Kidney (tissue), 14 donors: ENCODE data around the gene CALN1. TPM values are rescaled to one million over a fixed set of nuclear protein-coding genes. Genes with fewer than 3 reads are reported as not detected.
"Not testable (repeated sequence)": the region's sequence is repeated elsewhere in the genome, so short reads cannot be mapped to it uniquely, and the experiment has no call there.

Experiments
- DNase-seq, 5 donors: peaks; one replicate each; pipeline ENCODE4 v3.0.0-alpha.2; 2013 to 2020
- FAIRE-seq: peaks from 2 replicates; lab custom pipeline; 2012; peaks lifted over from hg19 to GRCh38; lab: Jason Lieb, UNC
- H3K27ac ChIP-seq, 2 donors: one replicate each; pipeline ENCODE4 v1.7.0; 2013; ENCODE audit warnings: low read depth in 2 of 2, low read length in 2 of 2, inconsistent platforms in 1 of 2
- H3K27me3 ChIP-seq: one replicate; pipeline ENCODE4 v1.7.1; 2013; ENCODE audit warnings: low read length, inconsistent platforms; ENCODE audit not compliant: control insufficient read depth, insufficient read depth
- H3K36me3 ChIP-seq, 3 donors: one replicate each; pipeline versions ENCODE4 v1.7.0 to v1.7.1; 2013; ENCODE audit warnings: low read length in 3 of 3, control low read depth in 1 of 3, inconsistent platforms in 1 of 3; ENCODE audit not compliant: insufficient read depth in 3 of 3, control insufficient read depth in 2 of 3
- H3K4me1 ChIP-seq, 3 donors: one replicate each; pipeline versions ENCODE4 v1.7.0 to v1.7.1; 2013; ENCODE audit warnings: low read length in 3 of 3, inconsistent platforms in 1 of 3, low read depth in 1 of 3; ENCODE audit not compliant: control insufficient read depth in 2 of 3, insufficient read depth in 2 of 3
- H3K4me3 ChIP-seq, 3 donors: one replicate each; pipeline versions ENCODE4 v1.7.0 to v1.8.1; 2013; ENCODE audit warnings: low read length in 3 of 3, control low read depth in 1 of 3, inconsistent platforms in 1 of 3
- H3K9ac ChIP-seq, 3 donors: one replicate each; pipeline versions ENCODE4 v1.7.0 to v1.7.1; 2013; ENCODE audit warnings: low read length in 3 of 3, control low read depth in 1 of 3, inconsistent platforms in 1 of 3
- H3K9me3 ChIP-seq, 3 donors: one replicate each; pipeline versions ENCODE4 v1.7.0 to v1.7.1; 2013; ENCODE audit warnings: low read length in 3 of 3, control low read depth in 1 of 3, inconsistent platforms in 1 of 3; ENCODE audit not compliant: control insufficient read depth in 2 of 3, insufficient read depth in 1 of 3
- CTCF ChIP-seq: IDR thresholded peaks from 3 replicates; pipeline ENCODE4 v1.5.1; 2012; ENCODE audit warnings: mild to moderate bottlenecking, moderate library complexity, borderline replicate concordance; ENCODE audit not compliant: insufficient read depth; ENCODE audit errors: extremely low read depth
- intact Hi-C: fragments of 100-400 bp; cut with DNase I; formaldehyde crosslinking; loops from one replicate; pipeline ENCODE4 v1.11.1; 2022
- polyA plus RNA-seq: library from polyadenylated mRNA; stranded (reverse); fragments of 350-450 nt; fragmentation: Illumina TruSeq; extraction: RNeasy Lipid Tissue Mini Kit (QIAGEN cat#74804); gene quantifications from one replicate; pipeline ENCODE4 v1.2.3, GENCODE V29; 2014; ENCODE audit warnings: low read depth, low replicate concordance; ENCODE audit not compliant: insufficient read depth
- total RNA-seq: library from RNA; stranded (reverse); fragmentation: NEBNext Ultra II Directional; extraction: Animal tissue kit (Norgen Biotek cat#: 25700); gene quantifications from one replicate; pipeline ENCODE4 v1.2.1, GENCODE V29; 2021
- donor health status: control.
- donor health status: control.
- donor health status: control.
- donor health status: control.
- donor health status: control.
- donor health status: DM: yes; HTN: yes; CAD: no.
- donor health status: Normal renal cell carcinoma (clear cell type).

Gene CALN1
- total and polyA plus RNA-seq, 2 donors from 2014 or later = not detected

- peaks cover 0 to 5% (median 0%) of the 10 kb centered on the region in 3 donors for H3K9me3 ChIP-seq
- no peak overlapping the region for H3K4me3 ChIP-seq
- no peaks in the 10 kb centered on the region for H3K27me3 ChIP-seq
- FAIRE-seq = no peak
- no peak overlapping the region for H3K27ac ChIP-seq
- no peaks in the 10 kb centered on the region for H3K36me3 ChIP-seq
- no peak for TF ChIP-seq CTCF
- intact Hi-C loops = no loop called here
- no peak overlapping the region for H3K9ac ChIP-seq
- no peak for DNase-seq
- H3K4me1 ChIP-seq = no peaks in the 10 kb centered on the region
Measured at GRCh38 chr7:71824006-71824760, 588.0 kb downstream of the CALN1 start.

GRCh38 chr7:71822406-71822805, 589.7 kb downstream of the CALN1 start:
- H3K9ac ChIP-seq, H3K36me3 ChIP-seq, intact Hi-C loops, H3K27ac ChIP-seq, FAIRE-seq, H3K9me3 ChIP-seq, H3K27me3 ChIP-seq, DNase-seq, H3K4me1 ChIP-seq, H3K4me3 ChIP-seq: not testable (repeated sequence)

- Histone ChIP-seq H3K9me3 (peaks cover 0 to 5% (median 0%) of the 10 kb centered on the region in 3 donors), H3K27me3 (no peaks in the 10 kb centered on the region), H3K4me1 (no peaks in the 10 kb centered on the region), H3K36me3 (no peaks in the 10 kb centered on the region), H3K4me3 (no peak overlapping the region), H3K9ac (no peak overlapping the region), H3K27ac (no peak overlapping the region)
- DNase-seq (no peak), FAIRE-seq (no peak)
- intact Hi-C loops = no loop called here
- TF ChIP-seq CTCF = no peak
Measured at GRCh38 chr7:71817916-71818315, 594.2 kb downstream of the CALN1 start.

- DNase-seq (no peak), FAIRE-seq (peak; percentile 76)
- Histone ChIP-seq H3K27ac (no peak overlapping the region), H3K36me3 (no peaks in the 10 kb centered on the region), H3K9ac (no peak overlapping the region), H3K4me1 (no peaks in the 10 kb centered on the region), H3K4me3 (no peak overlapping the region), H3K27me3 (no peaks in the 10 kb centered on the region), H3K9me3 (peaks cover 0 to 5% (median 2%) of the 10 kb centered on the region in 3 donors)
- TF ChIP-seq CTCF = no peak
- intact Hi-C loops = no loop called here
Measured at GRCh38 chr7:71808115-71808514, 604.0 kb downstream of the CALN1 start.
